RWPE2 (cell line): Measurements from ENCODE around the gene LRMDA.

Experiments used
- ATAC-seq: fragments of 200-7000 bp; cut with Tn5 transposase; 3 replicates; pipeline ENCODE4 v1.9.1; 2021; ENCODE audit warnings: low read depth
- DNase-seq: peaks from one replicate; pipeline ENCODE4 v3.0.0-alpha.2; 2020; ENCODE audit warnings: low spot score
- H3K27ac ChIP-seq: fragments of 450-650 bp; 2 replicates; pipeline ENCODE4 v1.5.1; 2017; ENCODE audit warnings: mild to moderate bottlenecking; ENCODE audit not compliant: poor library complexity, severe bottlenecking
- H3K27me3 ChIP-seq: fragments of 250-450 bp; sonication (Bioruptor Pico); 2 replicates; pipeline ENCODE4 v1.5.1; 2021; ENCODE audit warnings: mild to moderate bottlenecking, moderate library complexity; ENCODE audit not compliant: insufficient read depth, poor library complexity, severe bottlenecking
- H3K36me3 ChIP-seq: fragments of 250-450 bp; sonication (Bioruptor Pico); 2 replicates; pipeline ENCODE4 v1.5.1; 2020; ENCODE audit warnings: low read depth, mild to moderate bottlenecking, moderate library complexity
- H3K4me1 ChIP-seq: fragments of 250-450 bp; sonication (Bioruptor Pico); 2 replicates; pipeline ENCODE4 v1.5.1; 2021; ENCODE audit warnings: mild to moderate bottlenecking, moderate library complexity; ENCODE audit not compliant: insufficient read depth, poor library complexity, severe bottlenecking
- H3K4me3 ChIP-seq: fragments of 250-450 bp; sonication (Bioruptor Pico); 2 replicates; pipeline ENCODE4 v1.5.1; 2021; ENCODE audit warnings: mild to moderate bottlenecking, moderate library complexity; ENCODE audit not compliant: severe bottlenecking
- H3K9me3 ChIP-seq: fragments of 250-450 bp; sonication (Bioruptor Pico); 2 replicates; pipeline ENCODE4 v1.5.1; 2021; ENCODE audit warnings: mild to moderate bottlenecking, moderate library complexity; ENCODE audit not compliant: severe bottlenecking
- CTCF ChIP-seq: fragments of 450-650 bp; IDR thresholded peaks from one replicate; pipeline ENCODE4 v1.5.1; 2017; ENCODE audit warnings: mild to moderate bottlenecking, moderate library complexity; ENCODE audit not compliant: poor library complexity, severe bottlenecking

Gene LRMDA

GRCh38 chr10:76347832-76348231 lies 916.4 kb downstream of the LRMDA start:
- H3K27me3 ChIP-seq, result no peaks in the 10 kb centered on the region
- no peak for ATAC-seq
- H3K9me3 ChIP-seq, result no peaks in the 10 kb centered on the region
- 0 out of 2 replicates have a peak, but pooled peaks cover under 1% of the 10 kb centered on the region for H3K36me3 ChIP-seq
- H3K4me1 ChIP-seq, result peaks cover 11% of the 10 kb centered on the region
- H3K4me3 ChIP-seq, result no peak overlapping the region
- DNase-seq, result no peak
- TF ChIP-seq CTCF, result no peak
- no peak overlapping the region for H3K27ac ChIP-seq

- TF ChIP-seq CTCF, result no peak
- Histone ChIP-seq H3K36me3 (0 out of 2 replicates have a peak, but pooled peaks cover 3% of the 10 kb centered on the region), H3K4me3 (no peak overlapping the region), H3K27me3 (no peaks in the 10 kb centered on the region), H3K27ac (no peak overlapping the region), H3K9me3 (no peaks in the 10 kb centered on the region), H3K4me1 (peaks cover 14% of the 10 kb centered on the region)
- no peak for ATAC-seq
- no peak for DNase-seq
Observed at GRCh38 chr10:76350583-76350982, 919.2 kb downstream of the LRMDA start.

- no peaks in the 10 kb centered on the region for H3K27me3 ChIP-seq
- peak overlapping the region; percentile 74 for H3K27ac ChIP-seq
- H3K4me3 ChIP-seq, result no peak overlapping the region
- DNase-seq, result peak; percentile 85
- no peak for TF ChIP-seq CTCF
- 0 out of 2 replicates have a peak, but pooled peaks cover 3% of the 10 kb centered on the region for H3K36me3 ChIP-seq
- peaks cover 14% of the 10 kb centered on the region for H3K4me1 ChIP-seq
- peak; percentile 100 for ATAC-seq
- H3K9me3 ChIP-seq, result no peaks in the 10 kb centered on the region
Observed at GRCh38 chr10:76352300-76352699, 920.9 kb downstream of the LRMDA start.

GRCh38 chr10:76353237-76353851 lies 921.9 kb downstream of the LRMDA start:
- peak overlapping the region; percentile 74 for H3K27ac ChIP-seq
- ATAC-seq, result no peak
- no peak for DNase-seq
- peaks cover 14% of the 10 kb centered on the region for H3K4me1 ChIP-seq
- no peak overlapping the region for H3K4me3 ChIP-seq
- TF ChIP-seq CTCF, result no peak
- 0 out of 2 replicates have a peak, but pooled peaks cover 3% of the 10 kb centered on the region for H3K36me3 ChIP-seq
- H3K9me3 ChIP-seq, result no peaks in the 10 kb centered on the region
- H3K27me3 ChIP-seq, result no peaks in the 10 kb centered on the region

GRCh38 chr10:76354212-76354738 lies 922.9 kb downstream of the LRMDA start:
- Histone ChIP-seq H3K27ac (no peak overlapping the region), H3K9me3 (no peaks in the 10 kb centered on the region), H3K27me3 (no peaks in the 10 kb centered on the region), H3K4me1 (peaks cover 14% of the 10 kb centered on the region), H3K36me3 (0 out of 2 replicates have a peak, but pooled peaks cover 3% of the 10 kb centered on the region), H3K4me3 (no peak overlapping the region)
- TF ChIP-seq CTCF, result no peak
- no peak for DNase-seq
- no peak for ATAC-seq
